H9 (cell line): ENCODE data around the gene NME5. TPM values are rescaled to one million over a fixed set of nuclear protein-coding genes. Genes with fewer than 3 reads are reported as not detected.

Experiments
- DNase-seq: peaks from one replicate; pipeline ENCODE4 v3.0.0-alpha.2; 2017
- H2AFZ ChIP-seq: one replicate; pipeline ENCODE4 v1.6.1; 2013; ENCODE audit warnings: mild to moderate bottlenecking, low read length, control low read depth, moderate library complexity
- H2AK5ac ChIP-seq: 2 replicates; pipeline ENCODE4 v1.6.1; 2013; ENCODE audit warnings: low read length, control low read depth, mixed read lengths; ENCODE audit not compliant: insufficient read length
- H2BK120ac ChIP-seq: one replicate; pipeline ENCODE4 v1.6.1; 2013; ENCODE audit warnings: low read depth, mild to moderate bottlenecking, low read length, control low read depth, inconsistent platforms; ENCODE audit not compliant: poor library complexity, severe bottlenecking
- H2BK12ac ChIP-seq: 2 replicates; pipeline ENCODE4 v1.6.1; 2013; ENCODE audit warnings: low read length, control low read depth, mixed read lengths, low read depth; ENCODE audit not compliant: insufficient read length
- H2BK15ac ChIP-seq: 2 replicates; pipeline ENCODE4 v1.6.1; 2013; ENCODE audit warnings: low read depth, low read length, control low read depth
- H2BK20ac ChIP-seq: one replicate; pipeline ENCODE4 v1.6.1; 2013; ENCODE audit warnings: low read depth, mild to moderate bottlenecking, low read length, control low read depth, inconsistent platforms; ENCODE audit not compliant: poor library complexity, severe bottlenecking
- H2BK5ac ChIP-seq: 2 replicates; pipeline ENCODE4 v1.6.1; 2013; ENCODE audit warnings: low read length, control low read depth, mixed read lengths; ENCODE audit not compliant: insufficient read length
- H3K14ac ChIP-seq: 2 replicates; pipeline ENCODE4 v1.6.1; 2013; ENCODE audit warnings: low read length, control low read depth; ENCODE audit not compliant: insufficient read depth
- H3K18ac ChIP-seq: 2 replicates; pipeline ENCODE4 v1.6.1; 2013; ENCODE audit warnings: low read depth, mild to moderate bottlenecking, mixed read lengths, low read length, control low read depth; ENCODE audit not compliant: insufficient read length
- H3K23ac ChIP-seq: 2 replicates; pipeline ENCODE4 v1.6.1; 2013; ENCODE audit warnings: low read length, control low read depth, mixed read lengths, low read depth; ENCODE audit not compliant: insufficient read length
- H3K23me2 ChIP-seq: 2 replicates; pipeline ENCODE4 v1.6.1; 2013; ENCODE audit warnings: low read depth, mild to moderate bottlenecking, mixed read lengths, low read length, control low read depth; ENCODE audit not compliant: insufficient read length, poor library complexity, severe bottlenecking
- H3K27ac ChIP-seq: 2 replicates; pipeline ENCODE4 v1.5.1; 2013; ENCODE audit warnings: low read length, control low read depth, mixed read lengths, low read depth; ENCODE audit not compliant: insufficient read length
- H3K27me3 ChIP-seq: 2 replicates; pipeline ENCODE4 v1.6.1; 2013; ENCODE audit warnings: low read length, control low read depth, inconsistent platforms; ENCODE audit not compliant: insufficient read depth
- H3K4ac ChIP-seq: 2 replicates; pipeline ENCODE4 v1.6.1; 2013; ENCODE audit warnings: low read depth, mild to moderate bottlenecking, control low read depth, inconsistent platforms, low read length, moderate library complexity
- H3K4me1 ChIP-seq: 2 replicates; pipeline ENCODE4 v1.6.1; 2013; ENCODE audit warnings: low read length, control low read depth, inconsistent platforms; ENCODE audit not compliant: insufficient read depth
- H3K4me2 ChIP-seq: 2 replicates; pipeline ENCODE4 v1.6.1; 2013; ENCODE audit warnings: low read length, control low read depth, mixed read lengths; ENCODE audit not compliant: insufficient read length, insufficient read depth
- H3K56ac ChIP-seq: 2 replicates; pipeline ENCODE4 v1.6.1; 2013; ENCODE audit warnings: low read depth, mild to moderate bottlenecking, mixed read lengths, low read length, control low read depth; ENCODE audit not compliant: insufficient read length
- H3K79me1 ChIP-seq: 2 replicates; pipeline ENCODE4 v1.6.1; 2013; ENCODE audit warnings: low read depth, mild to moderate bottlenecking, moderate library complexity, low read length, control low read depth, inconsistent platforms; ENCODE audit not compliant: insufficient read depth, poor library complexity, severe bottlenecking
- H3K79me2 ChIP-seq: 2 replicates; pipeline ENCODE4 v1.6.1; 2013; ENCODE audit warnings: low read length, control low read depth, inconsistent platforms; ENCODE audit not compliant: insufficient read depth
- H3K9ac ChIP-seq: 2 replicates; pipeline ENCODE4 v1.6.1; 2013; ENCODE audit warnings: low read length, control low read depth, mixed read lengths; ENCODE audit not compliant: insufficient read length; ENCODE audit errors: extremely low read depth
- H3K9me3 ChIP-seq: one replicate; pipeline ENCODE4 v1.6.1; 2013; ENCODE audit warnings: low read depth, low read length, inconsistent platforms; ENCODE audit not compliant: control insufficient read depth
- H3T11ph ChIP-seq: one replicate; pipeline ENCODE4 v1.6.1; 2013; ENCODE audit warnings: mild to moderate bottlenecking, low read length, control low read depth, inconsistent platforms
- H4K20me1 ChIP-seq: one replicate; pipeline ENCODE4 v1.6.1; 2013; ENCODE audit not compliant: control insufficient read depth, insufficient read length, insufficient read depth
- H4K5ac ChIP-seq: 2 replicates; pipeline ENCODE4 v1.6.1; 2013; ENCODE audit warnings: low read depth, mild to moderate bottlenecking, mixed read lengths, low read length, control low read depth; ENCODE audit not compliant: insufficient read length
- H4K8ac ChIP-seq: replicated peaks from 2 replicates; pipeline ENCODE4 v1.6.1; 2013; ENCODE audit warnings: low read length, control low read depth, mixed read lengths, low read depth; ENCODE audit not compliant: insufficient read length
- H4K91ac ChIP-seq: 2 replicates; pipeline ENCODE4 v1.6.1; 2013; ENCODE audit warnings: low read depth, mild to moderate bottlenecking, moderate library complexity, mixed read lengths, low read length, control low read depth; ENCODE audit not compliant: insufficient read length
- H3K27ac Mint-ChIP-seq, 3 experiments: 2 replicates in 2 of 3; 3 replicates in 1 of 3; pipeline ENCODE4 v1.8.0; 2020 to 2021; ENCODE audit warnings: mixed read lengths in 3 of 3, mild to moderate bottlenecking in 1 of 3, moderate library complexity in 1 of 3
- H3K27me3 Mint-ChIP-seq: 2 replicates; pipeline ENCODE4 v1.8.0; 2021; ENCODE audit warnings: low read depth, mild to moderate bottlenecking, moderate library complexity, mixed read lengths
- H3K36me3 Mint-ChIP-seq, 3 experiments: 2 replicates in 2 of 3; 3 replicates in 1 of 3; pipeline ENCODE4 v1.8.0; 2020 to 2021; ENCODE audit warnings: low read depth in 3 of 3, mixed read lengths in 3 of 3; ENCODE audit not compliant: insufficient read depth in 1 of 3
- H3K4me1 Mint-ChIP-seq, 2 experiments: 2 replicates each; pipeline ENCODE4 v1.8.0; 2020; ENCODE audit warnings: mixed read lengths in 2 of 2
- H3K4me3 Mint-ChIP-seq, 2 experiments: 2 replicates in 1 of 2; 3 replicates in 1 of 2; pipeline ENCODE4 v1.8.0; 2020 to 2021; ENCODE audit warnings: mild to moderate bottlenecking in 2 of 2, mixed read lengths in 2 of 2, moderate library complexity in 1 of 2
- H3K9me3 Mint-ChIP-seq, 2 experiments: 2 replicates in 1 of 2; 3 replicates in 1 of 2; pipeline ENCODE4 v1.8.0; 2020; ENCODE audit warnings: mild to moderate bottlenecking in 2 of 2, mixed read lengths in 2 of 2, moderate library complexity in 1 of 2
- CTCF ChIP-seq: fragments of 200-600 bp; sonication (generic); conservative IDR thresholded peaks from 3 replicates; pipeline ENCODE4 v1.8.0; 2021; ENCODE audit warnings: antibody characterized with exemption, mild to moderate bottlenecking
- WGBS: extraction: QIAGEN DNeasy Blood & Tissue Kit; methylation state at CpG from one replicate; pipeline ENCODE4 v1.1.7; 2013; ENCODE audit warnings: missing lambda C conversion rate, low lambda C conversion rate, mixed read lengths; ENCODE audit not compliant: insufficient read length; ENCODE audit errors: extremely low coverage; 5-methylcytosine and 5-hydroxymethylcytosine counted together
- total RNA-seq: library from RNA; stranded (reverse); gene quantifications from 2 replicates; pipeline ENCODE4 v1.2.1, GENCODE V29; 2021

The NME5 gene
- total RNA-seq, 1 experiment from 2014 or later = 0.96 TPM

- TF ChIP-seq CTCF = no peak
- Histone ChIP-seq H4K8ac (no peak overlapping the region), H3K23me2 (peaks cover 8% of the 10 kb centered on the region), H2AK5ac (no peak overlapping the region), H4K5ac (no peak overlapping the region), H3K56ac (no peak overlapping the region), H3K27me3 (no peaks in the 10 kb centered on the region), H3K4me1 (no peaks in the 10 kb centered on the region), H2BK5ac (no peak overlapping the region), H3K9ac (no peak overlapping the region), H4K20me1 (no peaks in the 10 kb centered on the region), H4K91ac (no peak overlapping the region), H2BK15ac (no peak overlapping the region), H3K79me2 (no peaks in the 10 kb centered on the region), H3K9me3 (no peaks in the 10 kb centered on the region), H2BK120ac (no peak overlapping the region), H3K27ac (no peak overlapping the region), H3K79me1 (no peaks in the 10 kb centered on the region), H3K23ac (no peak overlapping the region), H3K18ac (no peak overlapping the region), H2AFZ (no peak overlapping the region), H3K4me2 (no peak overlapping the region), H3K14ac (no peak overlapping the region), H2BK12ac (no peak overlapping the region), H3K4ac (no peak overlapping the region), H3T11ph (no peak overlapping the region), H2BK20ac (no peak overlapping the region)
- no peaks in the 10 kb centered on the region for H3K27me3 Mint-ChIP-seq
- no peak overlapping the region for H3K4me3 Mint-ChIP-seq
- no peaks in the 10 kb centered on the region for H3K9me3 Mint-ChIP-seq
- H3K4me1 Mint-ChIP-seq = peaks cover 7 to 11% of the 10 kb centered on the region in 2 experiments
- H3K27ac Mint-ChIP-seq = no peak overlapping the region
- WGBS = no CpG with 5 or more reads among the region's 6 CpGs
- H3K36me3 Mint-ChIP-seq = peaks cover 48 to 70% (median 70%) of the 10 kb centered on the region in 3 experiments; a peak in 6 of 7 replicates
- DNase-seq = no peak
Observed at GRCh38 chr5:138182808-138183207, 43.6 kb upstream of the NME5 start.
